Gastroesophageal sphincter (tissue), 3 donors: ENCODE data around the gene SEC14L5.

Source experiments
- CTCF ChIP-seq, 4 experiments: fragments of 200-600 bp in 2 of 4; fragments of 450-650 bp in 2 of 4; sonication (generic) in 1 of 4; IDR thresholded peaks; one replicate each; pipeline ENCODE4 v1.5.1; 2017 to 2019; ENCODE audit warnings: antibody characterized with exemption in 4 of 4, mild to moderate bottlenecking in 2 of 4, moderate library complexity in 2 of 4
- EP300 ChIP-seq: sonication (generic); formaldehyde crosslinking; IDR thresholded peaks from one replicate; pipeline ENCODE4 v1.6.1; 2017; ENCODE audit warnings: antibody characterized with exemption, mild to moderate bottlenecking
- POLR2A ChIP-seq, 2 donors: fragments of 450-650 bp; IDR thresholded peaks; one replicate each; pipeline ENCODE4 v1.6.1; 2017; ENCODE audit warnings: antibody characterized with exemption in 2 of 2, mild to moderate bottlenecking in 2 of 2, moderate library complexity in 1 of 2

GRCh38 chr16:5002699-5003143 lies 44.6 kb downstream of the SEC14L5 start:
- TF ChIP-seq CTCF (IDR thresholded peaks at IDR 0.05) (no peak), EP300 (no peak), POLR2A (IDR thresholded peaks at IDR 0.05) (no peak)
